Endothelial cell (in vitro differentiated cells): ENCODE results near the gene PTPRN. TPM values are rescaled to one million over a fixed set of nuclear protein-coding genes. Genes with fewer than 3 reads are reported as not detected.

Experiments used
- DNase-seq: peaks from one replicate; pipeline ENCODE4 v3.0.0; 2021; ENCODE audit warnings: low spot score
- H3K27ac Mint-ChIP-seq: one replicate; pipeline ENCODE4 v1.8.0; 2021; ENCODE audit warnings: mixed read lengths, inconsistent platforms; ENCODE audit not compliant: unreplicated experiment
- H3K27me3 Mint-ChIP-seq: one replicate; pipeline ENCODE4 v1.8.0; 2021; ENCODE audit warnings: mild to moderate bottlenecking, moderate library complexity, mixed read lengths, inconsistent platforms; ENCODE audit not compliant: unreplicated experiment
- H3K36me3 Mint-ChIP-seq: one replicate; pipeline ENCODE4 v1.8.0; 2021; ENCODE audit warnings: mild to moderate bottlenecking, low read depth, mixed read lengths, inconsistent platforms; ENCODE audit not compliant: unreplicated experiment
- H3K4me1 Mint-ChIP-seq: one replicate; pipeline ENCODE4 v1.8.0; 2021; ENCODE audit warnings: mild to moderate bottlenecking, mixed read lengths, inconsistent platforms; ENCODE audit not compliant: unreplicated experiment
- H3K4me3 Mint-ChIP-seq: one replicate; pipeline ENCODE4 v1.8.0; 2021; ENCODE audit warnings: mild to moderate bottlenecking, mixed read lengths, inconsistent platforms; ENCODE audit not compliant: unreplicated experiment
- H3K9me3 Mint-ChIP-seq: one replicate; pipeline ENCODE4 v1.8.0; 2021; ENCODE audit warnings: mixed read lengths, inconsistent platforms; ENCODE audit not compliant: unreplicated experiment
- CTCF ChIP-seq: fragments of 200-600 bp; sonication (generic); IDR thresholded peaks from one replicate; pipeline ENCODE4 v1.5.0; 2021; ENCODE audit warnings: antibody characterized with exemption; ENCODE audit not compliant: unreplicated experiment
- total RNA-seq: library from RNA; stranded (reverse); fragmentation: NEBNext Ultra II Directional; extraction: Animal tissue kit (Norgen Biotek cat#: 25700); gene quantifications from one replicate; pipeline ENCODE4 v1.2.1, GENCODE V29; 2021; ENCODE audit not compliant: unreplicated experiment

The PTPRN gene
- total RNA-seq, 1 donor from 2014 or later = 1.1 TPM

- no peak for TF ChIP-seq CTCF
- Mint-ChIP-seq H3K36me3 (peaks cover 4% of the 10 kb centered on the region), H3K27ac (no peak overlapping the region)
Measured at GRCh38 chr2:219291394-219291793, 17.8 kb downstream of the PTPRN start.

DNA sequence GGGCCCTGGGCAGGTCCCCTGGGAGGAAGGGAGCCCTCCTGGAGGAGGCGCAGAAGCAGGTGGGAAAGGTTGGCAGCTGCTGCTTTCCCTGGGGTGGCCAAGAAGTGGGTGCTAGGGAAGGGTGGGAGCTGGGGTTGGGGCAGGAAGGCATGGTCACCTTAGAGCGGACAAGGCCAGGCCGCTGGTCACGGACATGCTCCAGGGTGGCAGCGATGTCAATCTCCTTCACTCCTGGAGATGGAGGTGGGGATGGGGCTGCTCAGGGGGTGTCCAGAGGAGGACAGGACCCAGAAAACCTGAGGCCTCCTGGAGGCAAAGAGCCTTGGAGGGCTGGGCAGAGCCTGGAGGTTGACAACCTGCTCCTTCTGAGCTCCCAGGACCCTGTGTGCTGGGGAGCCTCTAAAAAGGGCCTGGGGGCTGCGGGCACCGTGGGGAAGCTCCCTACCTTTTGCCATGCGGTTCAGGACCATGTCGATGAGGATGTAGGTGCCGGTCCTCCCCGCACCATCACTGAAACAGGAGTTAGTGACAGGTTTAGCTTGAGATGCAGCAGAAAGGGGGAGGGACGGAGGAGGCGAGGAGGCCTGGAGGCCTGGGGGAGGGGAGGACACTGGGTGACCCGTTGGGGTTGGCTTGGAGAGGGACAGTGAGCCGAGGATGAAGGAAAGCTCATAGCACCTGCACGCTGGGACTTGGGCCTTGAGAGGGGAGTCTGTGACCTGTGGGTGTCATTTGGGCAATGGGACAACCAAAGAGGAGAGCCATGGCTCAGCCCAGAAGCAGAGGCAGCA, 18.6 kb downstream of the PTPRN start:
- H3K4me1 Mint-ChIP-seq = peaks cover 6% of the 10 kb centered on the region
- no peak for TF ChIP-seq CTCF
- no peak for DNase-seq
- no peak overlapping the region for H3K27ac Mint-ChIP-seq
- no peak overlapping the region for H3K4me3 Mint-ChIP-seq
- peaks cover 7% of the 10 kb centered on the region for H3K27me3 Mint-ChIP-seq
- H3K9me3 Mint-ChIP-seq = peaks cover under 1% of the 10 kb centered on the region
- H3K36me3 Mint-ChIP-seq = peaks cover 1% of the 10 kb centered on the region

More at GRCh38 chr2:219291394-219291793, 17.8 kb downstream of the PTPRN start:
- Mint-ChIP-seq H3K9me3 (peaks cover 4% of the 10 kb centered on the region), H3K4me1 (peaks cover 6% of the 10 kb centered on the region), H3K4me3 (no peak overlapping the region), H3K27me3 (peaks cover 7% of the 10 kb centered on the region)
- no peak for DNase-seq

DNA sequence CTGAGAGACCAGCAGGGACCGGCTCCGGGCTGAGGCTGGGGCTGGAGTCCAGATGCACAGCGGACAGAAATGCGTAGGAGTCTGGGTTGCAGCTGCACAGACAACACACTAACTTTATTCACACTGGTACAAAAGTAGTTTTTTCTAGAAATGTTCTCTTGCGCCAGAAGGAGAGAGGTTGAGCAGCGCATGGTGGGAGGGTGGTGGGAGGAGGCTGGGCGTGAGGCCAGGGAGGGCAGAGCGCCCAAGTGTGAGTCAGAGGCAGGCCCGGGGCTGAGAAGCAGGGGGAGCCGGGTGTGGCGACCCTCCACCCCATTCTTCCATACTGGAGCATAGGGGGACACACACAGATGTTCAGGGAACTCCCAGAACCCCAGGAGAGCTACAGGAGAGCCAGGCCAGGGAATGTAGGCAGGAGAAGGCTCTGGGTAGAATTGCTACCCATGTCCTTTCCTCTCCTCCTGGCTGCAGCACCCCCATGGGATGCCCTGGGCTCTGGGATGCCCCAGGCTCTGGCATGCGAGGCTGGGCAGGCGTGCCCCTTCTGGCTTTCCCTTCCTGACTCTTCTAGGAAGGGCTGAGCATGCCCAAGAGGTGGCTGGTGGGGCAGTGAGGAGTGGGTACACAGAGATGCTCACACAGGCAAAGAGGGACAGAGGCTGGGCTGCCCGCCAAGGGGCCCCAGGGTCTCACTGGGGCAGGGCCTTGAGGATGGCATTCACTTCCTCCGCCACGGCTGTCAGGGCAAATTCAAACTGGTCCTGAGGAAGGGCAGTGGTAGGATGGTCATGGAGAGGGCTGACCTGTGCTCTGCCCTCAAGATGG, 19.5 kb downstream of the PTPRN start:
- H3K27ac Mint-ChIP-seq = no peak overlapping the region
- no peak for TF ChIP-seq CTCF

GRCh38 chr2:219289195-219289536, 20.0 kb downstream of the PTPRN start:
- Mint-ChIP-seq H3K4me3 (no peak overlapping the region), H3K27me3 (peaks cover 7% of the 10 kb centered on the region), H3K4me1 (peaks cover 3% of the 10 kb centered on the region), H3K9me3 (no peaks in the 10 kb centered on the region), H3K27ac (no peak overlapping the region), H3K36me3 (peaks cover 3% of the 10 kb centered on the region)
- DNase-seq = no peak
- no peak for TF ChIP-seq CTCF

More for the DNA sequence above, 19.5 kb downstream of the PTPRN start:
- Mint-ChIP-seq H3K27me3 (peaks cover 7% of the 10 kb centered on the region), H3K36me3 (peaks cover 3% of the 10 kb centered on the region), H3K4me1 (peaks cover 6% of the 10 kb centered on the region), H3K9me3 (no peaks in the 10 kb centered on the region), H3K4me3 (no peak overlapping the region)
- DNase-seq = no peak
